IMR-90 (cell line): ENCODE data around the gene GARS1. TPM values are rescaled to one million over a fixed set of nuclear protein-coding genes. Genes with fewer than 3 reads are reported as not detected.
"Not testable (repeated sequence)": the region's sequence is repeated elsewhere in the genome, so short reads cannot be mapped to it uniquely, and the experiment has no call there.

Experiments
- ATAC-seq: fragments of 200-7000 bp; cut with Tn5 transposase; 2 replicates; pipeline ENCODE4 v1.9.1; 2020; ENCODE audit warnings: low read depth, mild to moderate bottlenecking, moderate library complexity
- BruUV-seq: library from RNA; stranded (reverse); fragments of 400-500 nt; replicated peaks from 2 replicates; lab custom pipeline; 2021; lab: Mats Ljungman, UMichigan
- CTCF ChIA-PET: fragments of 300-600 bp; formaldehyde crosslinking; extraction: SDS; loops from one replicate; lab custom pipeline; 2021; ENCODE audit warnings: antibody characterized with exemption; lab: Yijun Ruan, JAX
- POLR2A ChIA-PET: fragments of 300-600 bp; sonication (Branson Sonifier 250); formaldehyde crosslinking; loops from one replicate; lab custom pipeline; 2022; ENCODE audit warnings: antibody characterized with exemption; ENCODE audit not compliant: unreplicated experiment; lab: Charles Lee
- DNase-seq: peaks from one replicate; pipeline ENCODE4 v3.0.0; 2013
- H2AFZ ChIP-seq: replicated peaks from 2 replicates; pipeline ENCODE3; 2013; ENCODE audit warnings: low read length, mild to moderate bottlenecking; ENCODE audit not compliant: poor library complexity
- H2AK5ac ChIP-seq: 2 replicates; pipeline ENCODE4 v1.6.1; 2013; ENCODE audit warnings: low read depth, low read length, inconsistent platforms
- H2AK9ac ChIP-seq: replicated peaks from 2 replicates; pipeline ENCODE3; 2013; ENCODE audit warnings: mild to moderate bottlenecking, low read depth, low read length, moderate library complexity; ENCODE audit not compliant: poor library complexity
- H2BK120ac ChIP-seq: 2 replicates; pipeline ENCODE4 v1.6.1; 2013; ENCODE audit warnings: low read depth, low read length, inconsistent platforms
- H2BK15ac ChIP-seq: 3 replicates; pipeline ENCODE4 v1.6.1; 2013; ENCODE audit warnings: low read depth, low read length, inconsistent platforms
- H2BK20ac ChIP-seq: 2 replicates; pipeline ENCODE4 v1.6.1; 2013; ENCODE audit warnings: low read depth, mild to moderate bottlenecking, inconsistent platforms, low read length, moderate library complexity
- H2BK5ac ChIP-seq: 2 replicates; pipeline ENCODE4 v1.6.1; 2013; ENCODE audit warnings: mild to moderate bottlenecking, low read depth, low read length, inconsistent platforms; ENCODE audit not compliant: poor library complexity, severe bottlenecking
- H3K14ac ChIP-seq: replicated peaks from 2 replicates; pipeline ENCODE4 v1.6.1; 2013; ENCODE audit warnings: low read depth, low read length, inconsistent platforms
- H3K18ac ChIP-seq: 2 replicates; pipeline ENCODE4 v1.6.1; 2013; ENCODE audit warnings: low read depth, low read length, control low read depth
- H3K23ac ChIP-seq: 2 replicates; pipeline ENCODE4 v1.6.1; 2013; ENCODE audit warnings: low read depth, low read length, inconsistent platforms
- H3K27ac ChIP-seq: 2 replicates; pipeline ENCODE4 v1.5.1; 2013; ENCODE audit warnings: mild to moderate bottlenecking, control low read depth, low read length; ENCODE audit not compliant: insufficient read depth
- H3K27me3 ChIP-seq: 2 replicates; pipeline ENCODE4 v1.6.1; 2013; ENCODE audit warnings: low read length; ENCODE audit not compliant: control insufficient read depth, insufficient read depth
- H3K36me3 ChIP-seq: 2 replicates; pipeline ENCODE4 v1.6.1; 2013; ENCODE audit warnings: low read length, mixed read lengths; ENCODE audit not compliant: control insufficient read depth, insufficient read depth
- H3K4ac ChIP-seq: 2 replicates; pipeline ENCODE4 v1.6.1; 2013; ENCODE audit warnings: low read depth, low read length, inconsistent platforms
- H3K4me1 ChIP-seq: 2 replicates; pipeline ENCODE4 v1.6.1; 2013; ENCODE audit warnings: low read length, mixed read lengths; ENCODE audit not compliant: control insufficient read depth, insufficient read depth
- H3K4me2 ChIP-seq: 2 replicates; pipeline ENCODE4 v1.6.1; 2013; ENCODE audit warnings: low read depth, mild to moderate bottlenecking, control low read depth, low read length, moderate library complexity
- H3K4me3 ChIP-seq: 2 replicates; pipeline ENCODE4 v1.5.1; 2013; ENCODE audit warnings: low read depth, mild to moderate bottlenecking, control low read depth, low read length, moderate library complexity; ENCODE audit not compliant: insufficient read depth
- H3K56ac ChIP-seq: 2 replicates; pipeline ENCODE4 v1.6.1; 2013; ENCODE audit warnings: low read length, inconsistent platforms; ENCODE audit not compliant: insufficient read depth; ENCODE audit errors: extremely low read depth
- H3K79me1 ChIP-seq, 2 experiments: 2 replicates each; pipeline ENCODE4 v1.6.1; 2013; ENCODE audit warnings: low read length in 2 of 2, inconsistent platforms in 1 of 2, low read depth in 1 of 2
- H3K9ac ChIP-seq: 2 replicates; pipeline ENCODE4 v1.6.1; 2013; ENCODE audit warnings: low read depth, low read length, control low read depth
- H3K9me1 ChIP-seq: 2 replicates; pipeline ENCODE4 v1.6.1; 2013; ENCODE audit warnings: low read length, inconsistent platforms; ENCODE audit not compliant: insufficient read depth
- H3K9me3 ChIP-seq: 2 replicates; pipeline ENCODE4 v1.6.1; 2013; ENCODE audit warnings: low read length; ENCODE audit not compliant: control insufficient read depth, insufficient read depth
- H4K20me1 ChIP-seq: 2 replicates; pipeline ENCODE4 v1.6.1; 2013; ENCODE audit warnings: low read length, inconsistent platforms; ENCODE audit not compliant: insufficient read depth
- H4K5ac ChIP-seq: 2 replicates; pipeline ENCODE4 v1.6.1; 2013; ENCODE audit warnings: mild to moderate bottlenecking, low read depth, low read length, control low read depth
- H4K8ac ChIP-seq, 2 experiments: 2 replicates each; pipeline ENCODE4 v1.6.1; 2013; ENCODE audit warnings: low read depth in 2 of 2, low read length in 2 of 2, control low read depth in 1 of 2, inconsistent platforms in 1 of 2
- H4K91ac ChIP-seq: 2 replicates; pipeline ENCODE4 v1.6.1; 2013; ENCODE audit warnings: low read depth, low read length, inconsistent platforms; ENCODE audit not compliant: insufficient read depth
- WGBS, 2 experiments: methylation state at CpG; one replicate each; pipeline versions ENCODE4 v1.1.5 to v1.1.7; 2013; ENCODE audit warnings: missing lambda C conversion rate in 2 of 2; ENCODE audit not compliant: insufficient read length in 1 of 2; ENCODE audit errors: extremely low coverage in 2 of 2; 5-methylcytosine and 5-hydroxymethylcytosine counted together
- dilution Hi-C: fragments of 300-500 bp; cut with HindIII; formaldehyde crosslinking; loops from one replicate; pipeline ENCODE4 v1.14.3; 2018; ENCODE audit warnings: low sequenced_read_pairs; ENCODE audit not compliant: unreplicated experiment
- in situ Hi-C: fragments of 300-500 bp; cut with MboI; formaldehyde crosslinking; loops from 3 replicates; pipeline ENCODE4 v1.14.3; 2019; ENCODE audit warnings: low sequenced_read_pairs, inconsistent platforms, mixed read lengths
- intact Hi-C: fragments of 100-400 bp; cut with micrococcal nuclease; formaldehyde crosslinking; loops from 2 replicates; pipeline ENCODE4 v1.10.0; 2022
- polyA plus RNA-seq, 3 experiments: library from polyadenylated mRNA; depleted of rRNA; stranded (reverse); fragments of >200 nt; gene quantifications; 2 replicates each; pipeline ENCODE4 v1.2.3, GENCODE V29; 2012; ENCODE audit warnings: low replicate concordance in 1 of 3
- total RNA-seq: library from RNA; depleted of rRNA; stranded (reverse); fragments of >200 nt; gene quantifications from 2 replicates; pipeline ENCODE4 v1.2.3, GENCODE V29; 2012

The GARS1 gene
- total and polyA plus RNA-seq, 2 of the 4 experiments (the other 2 are of a cell fraction) = 105 to 551 TPM

GRCh38 chr7:30642322-30642721 is 47.6 kb downstream of the GARS1 start:
- POLR2A ChIA-PET, H4K91ac ChIP-seq, dilution Hi-C loops, H3K36me3 ChIP-seq, in situ Hi-C loops, H3K9me3 ChIP-seq, H3K79me1 ChIP-seq, H2AK9ac ChIP-seq, H3K9me1 ChIP-seq, DNase-seq, H3K4me2 ChIP-seq, H4K5ac ChIP-seq, H2BK120ac ChIP-seq, CTCF ChIA-PET, H2BK20ac ChIP-seq, H2AFZ ChIP-seq, H2BK15ac ChIP-seq, H3K56ac ChIP-seq, H3K4me3 ChIP-seq, BruUV-seq, H4K8ac ChIP-seq, H2AK5ac ChIP-seq, H3K27me3 ChIP-seq, intact Hi-C loops, H2BK5ac ChIP-seq, H3K18ac ChIP-seq, H3K14ac ChIP-seq, H3K4ac ChIP-seq, H3K9ac ChIP-seq, H3K4me1 ChIP-seq, H3K23ac ChIP-seq, H3K27ac ChIP-seq, ATAC-seq: not testable (repeated sequence)
- WGBS, 2 experiments = no CpG with 5 or more reads among the region's 29 CpGs
- peaks cover 11% of the 10 kb centered on the region; the same call in 1 of the 2 replicates for H4K20me1 ChIP-seq
